Fibroblast of the conjunctiva (primary cell): ENCODE measurements around the gene TPRKB.
"Not testable (repeated sequence)": the region's sequence is repeated elsewhere in the genome, so short reads cannot be mapped to it uniquely, and the experiment has no call there.

Experiments
- DNase-seq: peaks from one replicate; pipeline ENCODE4 v3.0.0-alpha.2; 2010; ENCODE audit warnings: low read depth

TPRKB gene

DNA sequence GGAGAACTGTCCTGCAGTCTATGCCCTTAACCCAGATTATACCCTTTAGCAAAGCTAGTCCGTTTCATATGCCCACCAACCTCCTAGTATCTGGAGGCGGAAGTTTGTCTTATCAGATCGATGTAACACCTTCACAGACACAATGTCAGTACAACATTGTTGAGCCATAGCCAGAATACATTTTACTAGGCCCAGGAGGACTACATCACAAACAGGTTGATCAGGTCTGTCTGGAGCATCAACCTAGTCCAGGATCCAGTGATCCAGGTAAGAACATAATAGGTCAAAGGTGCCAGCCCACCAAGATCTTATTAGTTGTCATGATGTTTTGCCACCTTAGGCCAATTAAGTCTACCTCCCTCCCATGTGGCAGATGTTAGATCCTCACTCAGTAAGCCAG is 2.0 kb upstream of the TPRKB start:
- DNase-seq: no peak

DNA sequence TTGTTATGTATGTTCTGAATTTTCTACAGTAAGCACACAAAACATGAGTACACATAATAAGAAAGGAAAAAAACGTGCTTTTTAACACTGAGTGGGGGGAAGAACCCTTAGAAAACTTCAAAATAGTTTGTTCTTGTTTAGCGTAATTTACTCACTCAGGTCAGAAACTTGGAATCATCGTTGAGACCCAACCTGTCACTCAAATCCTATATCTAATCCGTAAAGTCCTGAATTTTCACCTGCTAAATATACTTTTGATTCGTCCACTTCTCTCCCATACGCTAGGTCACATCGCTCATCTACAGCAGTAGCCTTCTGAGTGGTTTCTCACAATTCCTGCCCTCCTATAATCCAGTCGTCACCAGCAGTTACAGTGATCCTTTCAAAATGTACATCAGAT is 767 bp downstream of the TPRKB start:
- no peak for DNase-seq

DNA sequence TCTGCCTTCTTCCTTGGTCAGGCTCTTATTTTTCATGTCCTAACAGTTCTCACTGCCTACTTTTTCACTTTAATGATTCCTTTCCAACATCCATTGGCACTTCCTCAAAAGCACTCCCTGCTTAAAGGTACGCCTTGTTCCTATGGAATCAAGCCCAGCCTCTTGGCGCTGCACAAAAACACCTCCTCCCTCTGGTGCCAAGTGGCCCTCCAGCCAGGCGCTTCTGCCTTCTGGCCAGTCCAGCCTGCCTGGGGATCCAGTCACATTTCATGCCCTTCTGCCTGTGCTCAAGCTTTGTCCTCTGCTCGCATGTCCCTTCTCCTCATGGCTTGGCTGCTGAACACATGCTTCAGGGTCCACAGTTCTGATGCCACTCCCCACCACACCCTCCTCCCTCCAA is 6.3 kb downstream of the TPRKB start:
- no peak for DNase-seq

DNA sequence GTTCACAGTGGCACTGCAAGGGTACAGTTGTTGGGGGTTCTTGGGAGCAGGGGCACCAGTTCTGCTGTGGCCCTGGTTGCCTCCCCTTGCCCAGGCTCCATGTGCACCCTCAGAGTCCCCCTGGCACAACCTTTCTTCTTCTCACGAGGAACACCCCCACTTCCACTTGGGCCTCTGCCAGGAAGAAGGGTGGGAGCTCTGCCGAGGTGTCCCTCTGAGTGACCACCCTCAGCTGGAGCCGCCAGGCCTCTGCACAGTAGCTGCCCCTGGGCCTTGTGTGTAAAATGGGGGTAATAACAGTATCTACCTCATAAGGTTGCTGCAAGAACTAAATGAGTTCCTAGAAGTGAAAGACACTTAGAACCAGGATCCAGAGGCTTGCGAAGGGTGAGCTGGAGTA is 8.4 kb downstream of the TPRKB start:
- DNase-seq: no peak

DNA sequence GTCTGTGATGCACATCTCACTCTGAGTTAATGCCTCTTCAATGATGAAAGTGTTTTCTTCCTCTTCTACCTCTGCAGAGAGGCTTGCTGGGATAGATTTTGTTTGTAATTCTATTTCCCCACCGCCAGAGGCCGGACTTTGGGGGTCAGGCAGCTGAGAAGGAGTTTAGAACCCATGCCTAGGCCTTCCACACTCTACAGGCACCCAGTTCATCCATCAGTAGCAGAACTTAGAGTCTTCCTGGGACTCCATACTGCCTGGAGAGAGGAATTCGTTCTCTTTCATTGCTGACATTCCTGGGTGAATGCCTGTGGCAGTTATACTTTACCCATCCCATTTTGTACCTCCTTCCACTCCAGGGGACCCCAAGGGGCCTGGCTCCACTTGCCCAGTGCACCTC is 9.1 kb downstream of the TPRKB start:
- DNase-seq: no peak

DNA sequence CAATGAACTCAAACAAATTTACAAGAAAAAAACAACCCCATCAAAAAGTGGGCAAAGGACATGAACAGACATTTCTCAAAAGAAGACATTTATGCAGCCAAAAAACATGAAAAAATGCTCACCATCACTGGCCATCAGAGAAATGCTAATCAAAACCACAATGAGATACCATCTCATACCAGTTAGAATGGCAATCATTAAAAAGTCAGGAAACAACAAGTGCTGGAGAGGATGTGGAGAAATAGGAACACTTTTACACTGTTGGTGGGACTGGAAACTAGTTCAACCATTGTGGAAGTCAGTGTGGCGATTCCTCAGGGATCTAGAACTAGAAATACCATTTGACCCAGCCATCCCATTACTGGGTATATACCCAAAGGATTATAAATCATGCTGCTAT is 10.5 kb downstream of the TPRKB start:
- not testable (repeated sequence) for DNase-seq

DNA sequence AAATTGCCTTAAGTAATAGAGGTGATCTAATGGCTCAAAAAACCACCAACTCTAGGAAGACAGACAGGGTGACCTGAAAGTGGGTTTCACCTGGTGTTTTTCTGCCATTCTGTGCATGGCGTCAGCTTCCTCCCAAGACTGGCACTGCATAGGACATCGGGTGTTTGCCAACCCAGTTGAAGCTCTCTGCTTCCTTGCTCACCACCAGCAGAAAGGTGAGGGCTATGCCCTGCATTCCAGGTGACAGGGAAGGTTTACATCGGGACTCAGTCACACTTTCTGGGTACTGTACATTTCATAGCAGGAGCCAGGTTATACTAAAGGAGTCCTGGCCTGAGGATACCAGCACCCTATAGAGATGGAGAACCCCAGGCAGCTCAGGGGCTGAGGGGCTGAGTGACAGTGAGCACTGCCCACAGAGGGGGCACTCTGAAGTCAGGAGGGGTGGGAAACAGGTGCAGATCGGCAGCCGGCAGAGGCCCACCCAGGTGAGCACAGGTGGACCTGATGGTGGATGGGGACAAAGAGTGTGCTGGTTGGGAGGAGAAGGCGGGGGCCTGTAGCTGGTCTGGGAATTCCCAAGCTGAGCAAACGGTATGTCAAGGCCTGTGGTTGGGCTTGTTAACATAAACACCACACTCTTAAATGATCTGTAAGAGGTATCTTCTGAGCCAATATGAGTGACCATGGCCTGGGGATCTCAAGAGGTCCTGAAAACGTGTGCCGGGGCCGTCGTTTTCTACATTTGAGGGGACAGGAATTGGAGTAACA is 18.1 kb downstream of the TPRKB start:
- DNase-seq: no peak

DNA sequence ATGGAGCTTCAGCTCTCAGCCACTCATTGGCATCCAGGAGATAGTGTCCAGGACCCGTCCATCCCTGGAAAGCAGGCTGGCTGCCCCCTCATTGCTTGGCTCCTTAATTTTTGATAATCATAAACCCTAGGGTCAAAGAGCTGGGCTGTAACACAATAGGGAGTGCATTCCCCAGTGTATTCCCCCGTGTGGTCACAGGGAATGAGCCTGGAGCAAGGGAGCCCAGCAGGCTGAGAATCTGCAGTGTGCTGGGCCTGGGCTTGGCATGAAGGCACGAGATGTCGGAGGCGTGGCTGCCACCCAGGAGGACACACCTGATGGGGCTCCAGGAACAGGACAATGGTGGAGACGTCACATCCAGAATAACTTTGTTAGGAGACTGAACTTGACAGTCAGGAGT is 18.7 kb downstream of the TPRKB start:
- DNase-seq: no peak

DNA sequence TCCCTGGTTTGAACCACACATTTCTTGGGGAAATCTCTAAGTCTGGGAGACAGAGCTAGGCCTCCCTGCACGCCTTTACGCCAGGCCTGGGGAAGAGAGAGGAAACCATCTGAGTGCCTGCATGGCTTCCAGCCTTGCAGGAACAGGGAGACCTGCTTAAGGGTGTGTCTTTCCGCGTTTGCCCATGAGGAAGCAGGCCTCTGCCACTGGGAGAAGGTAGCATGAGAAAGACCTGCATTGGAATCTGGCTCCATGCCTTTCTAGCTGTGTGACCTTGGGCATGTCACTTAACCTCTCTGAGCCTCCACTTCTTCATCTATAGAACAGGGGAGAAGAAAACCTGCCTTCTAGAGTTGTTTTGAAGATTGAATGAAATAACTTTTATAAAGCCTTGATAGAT is 19.4 kb downstream of the TPRKB start:
- not testable (repeated sequence) for DNase-seq

DNA sequence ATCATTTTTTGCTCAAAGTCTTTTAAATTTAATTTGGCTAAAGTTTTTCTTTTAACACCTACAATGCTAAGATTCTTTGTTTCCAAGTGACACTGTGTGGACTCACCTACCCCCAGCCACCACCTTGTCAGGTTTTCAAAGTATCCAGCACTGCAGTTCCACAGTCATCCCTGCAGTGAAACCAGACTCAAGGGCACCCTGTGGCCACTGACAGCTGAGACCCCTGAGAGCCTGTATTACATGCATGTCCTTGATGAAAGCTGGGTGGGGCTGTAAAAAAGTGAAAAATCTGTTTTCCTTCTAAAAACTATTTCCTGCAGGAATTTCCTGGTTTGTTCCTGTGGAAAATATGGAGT is 19.9 kb downstream of the TPRKB start:
- DNase-seq: no peak

DNA sequence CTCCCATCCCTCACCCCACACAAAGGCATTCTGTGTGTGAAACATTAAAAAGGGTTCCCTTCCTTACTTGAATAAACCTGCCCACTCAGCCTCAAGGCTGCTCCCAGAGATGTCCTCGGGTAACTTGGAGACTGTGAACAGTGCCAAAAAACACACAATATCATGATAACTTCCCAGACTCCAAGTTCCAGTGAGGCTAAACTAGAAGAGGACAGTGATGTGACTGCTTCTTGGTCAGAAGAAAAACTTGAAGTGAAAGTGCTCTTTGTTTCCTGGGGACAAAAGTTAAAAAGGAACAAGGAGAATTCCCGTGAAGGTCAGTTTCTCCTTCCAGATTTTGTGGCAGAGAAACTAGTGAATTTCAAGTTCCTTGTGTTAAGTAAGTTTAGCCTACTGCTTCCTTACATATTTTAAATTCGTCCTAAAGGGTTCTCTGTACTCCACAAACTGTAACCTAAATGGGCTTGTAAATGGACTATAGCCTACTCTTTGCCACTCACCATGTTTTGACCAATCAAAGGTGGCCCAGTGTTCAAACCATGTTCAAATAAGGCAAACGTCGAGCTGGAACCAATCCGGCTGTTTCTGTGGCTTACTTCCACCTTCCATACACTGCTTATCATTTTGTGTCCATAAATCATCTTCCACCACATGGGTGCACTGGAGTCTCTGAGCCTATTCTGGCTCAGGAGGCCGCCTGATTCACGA is 20.4 kb downstream of the TPRKB start:
- DNase-seq: no peak

DNA sequence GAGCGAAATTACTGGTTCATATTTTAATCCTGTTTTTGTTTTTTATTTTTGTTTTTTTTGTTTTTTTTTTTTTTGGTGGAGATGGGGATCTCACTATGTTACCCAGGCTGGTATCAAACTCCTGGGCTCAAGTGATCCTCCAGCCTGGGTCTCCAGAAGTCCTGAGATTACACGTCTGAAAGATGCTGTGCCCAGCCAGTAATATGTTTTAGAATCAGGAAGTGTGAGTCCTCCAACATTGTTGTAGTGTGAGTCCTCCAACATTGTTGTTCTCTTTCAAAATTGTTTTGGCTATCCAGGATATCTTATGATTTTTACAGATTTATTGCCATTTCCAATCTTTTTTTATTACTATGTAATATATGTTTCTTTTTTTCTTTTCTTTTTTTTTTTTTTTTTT is 23.1 kb downstream of the TPRKB start:
- DNase-seq: no peak

DNA sequence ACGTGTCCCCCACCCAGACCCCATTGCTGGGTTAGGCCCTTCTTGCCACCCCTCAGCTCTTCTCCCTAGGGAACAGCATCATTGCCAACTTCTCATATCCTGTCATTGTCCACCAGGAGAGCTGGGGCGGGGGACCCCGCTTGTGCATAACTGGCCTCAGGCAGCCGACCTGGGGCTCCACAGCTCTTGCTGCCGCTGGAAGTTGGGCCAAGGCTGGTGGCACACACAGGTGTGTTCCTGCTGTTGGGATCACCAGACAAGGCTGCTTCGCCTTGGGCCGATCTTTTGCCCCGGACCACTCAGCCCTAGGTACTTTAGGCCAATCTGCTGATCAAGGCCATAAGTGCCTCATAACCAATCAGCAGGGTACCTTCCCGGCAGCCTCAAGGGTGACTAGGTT is 28.6 kb downstream of the TPRKB start:
- DNase-seq: no peak

DNA sequence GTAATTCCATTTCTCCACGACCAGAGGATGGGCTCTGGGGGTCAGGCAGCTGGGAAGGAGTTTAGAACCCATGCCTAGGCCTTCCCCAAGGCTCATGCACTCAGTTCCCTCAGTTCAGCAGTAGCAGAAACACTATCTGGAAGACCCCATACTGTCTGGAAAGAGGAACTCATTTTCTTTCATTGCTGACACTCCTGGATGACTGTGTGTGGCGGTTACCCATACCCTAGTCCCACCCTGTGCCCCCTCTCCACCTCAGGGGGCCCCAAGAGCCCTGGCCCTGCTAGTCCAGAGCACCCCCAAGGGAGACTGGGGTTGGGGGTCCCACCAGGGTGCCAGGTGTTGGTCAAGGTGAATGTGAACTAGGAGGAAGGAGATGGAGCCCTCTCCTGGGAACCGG is 29.5 kb downstream of the TPRKB start:
- DNase-seq: no peak

DNA sequence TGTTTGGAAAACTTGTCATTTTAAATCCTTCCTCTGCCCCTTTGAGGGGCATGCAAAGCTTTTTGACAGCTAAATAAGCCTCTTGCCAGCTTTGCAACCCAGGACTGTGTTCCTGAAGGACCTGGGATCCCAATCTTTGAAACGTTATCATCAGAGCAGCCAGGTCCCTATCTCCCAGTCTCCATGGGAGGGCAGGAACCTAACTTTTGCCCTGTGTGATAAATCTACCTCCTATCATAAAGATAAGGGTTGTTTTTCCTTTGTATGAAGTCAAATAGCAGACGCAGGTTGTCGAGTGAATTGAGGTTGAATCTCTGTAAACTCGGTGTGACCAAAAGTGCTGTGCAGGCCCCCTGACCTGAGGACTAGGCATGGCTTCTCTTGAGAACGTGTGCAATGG is 30.1 kb downstream of the TPRKB start:
- DNase-seq: no peak

DNA sequence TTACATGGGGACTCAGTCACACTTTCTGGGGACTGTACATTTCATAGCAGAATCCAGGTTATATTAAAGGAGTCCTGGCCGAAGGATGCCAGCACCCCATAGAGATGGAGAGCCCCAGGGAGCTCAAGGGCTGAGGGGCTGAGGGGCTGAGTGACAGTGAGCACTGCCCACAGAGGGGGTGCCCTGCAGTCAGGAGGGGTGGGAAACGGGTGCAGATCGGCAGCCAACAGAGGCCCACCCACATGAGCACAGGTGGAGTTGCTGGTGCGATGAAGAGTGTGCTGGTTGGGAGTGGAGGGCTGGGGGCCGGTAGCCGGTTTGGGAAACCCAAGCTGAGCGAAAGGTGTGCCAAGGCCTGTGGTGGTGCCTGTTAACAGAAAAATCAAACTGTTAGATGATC is 32.1 kb downstream of the TPRKB start:
- DNase-seq: no peak

DNA sequence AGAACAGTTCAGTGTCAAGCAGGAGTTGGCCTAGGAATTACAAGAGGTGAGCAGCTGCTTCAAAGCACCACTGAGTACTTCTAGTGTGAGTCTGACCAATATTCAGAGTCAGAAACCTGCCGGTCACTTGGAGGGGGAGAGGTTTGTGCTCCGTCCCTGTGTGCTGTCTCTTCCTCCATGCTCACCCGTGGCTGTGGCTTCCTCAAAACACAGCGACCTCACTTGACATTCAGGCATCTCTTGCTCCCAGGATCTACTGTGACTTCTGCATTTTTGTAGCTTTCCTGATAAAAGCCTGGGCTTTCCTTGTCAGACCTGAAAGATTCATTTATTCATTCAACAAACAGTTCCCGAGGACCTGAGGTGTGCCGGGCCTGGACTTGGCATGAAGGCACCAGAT is 32.9 kb downstream of the TPRKB start:
- DNase-seq: no peak

DNA sequence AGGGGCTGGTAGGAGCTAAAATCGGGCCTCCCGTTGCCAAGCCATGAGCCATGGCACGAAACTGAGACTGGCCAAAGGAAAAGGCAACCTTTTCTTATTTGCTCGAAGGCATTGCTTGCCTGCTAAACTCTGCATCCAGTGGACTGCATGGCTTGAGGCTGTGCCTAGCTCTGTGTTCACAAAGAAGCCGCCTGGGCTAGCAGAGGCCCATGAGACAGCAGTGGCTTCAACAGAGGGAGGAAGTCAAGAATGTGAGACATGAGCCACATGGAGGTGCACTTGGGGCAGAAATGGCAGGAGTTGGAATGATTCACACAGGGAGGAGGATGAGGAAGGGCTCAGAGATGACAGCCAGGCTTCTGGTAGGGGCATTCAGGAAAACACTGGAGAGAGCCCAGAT is 33.5 kb downstream of the TPRKB start:
- DNase-seq: no peak

DNA sequence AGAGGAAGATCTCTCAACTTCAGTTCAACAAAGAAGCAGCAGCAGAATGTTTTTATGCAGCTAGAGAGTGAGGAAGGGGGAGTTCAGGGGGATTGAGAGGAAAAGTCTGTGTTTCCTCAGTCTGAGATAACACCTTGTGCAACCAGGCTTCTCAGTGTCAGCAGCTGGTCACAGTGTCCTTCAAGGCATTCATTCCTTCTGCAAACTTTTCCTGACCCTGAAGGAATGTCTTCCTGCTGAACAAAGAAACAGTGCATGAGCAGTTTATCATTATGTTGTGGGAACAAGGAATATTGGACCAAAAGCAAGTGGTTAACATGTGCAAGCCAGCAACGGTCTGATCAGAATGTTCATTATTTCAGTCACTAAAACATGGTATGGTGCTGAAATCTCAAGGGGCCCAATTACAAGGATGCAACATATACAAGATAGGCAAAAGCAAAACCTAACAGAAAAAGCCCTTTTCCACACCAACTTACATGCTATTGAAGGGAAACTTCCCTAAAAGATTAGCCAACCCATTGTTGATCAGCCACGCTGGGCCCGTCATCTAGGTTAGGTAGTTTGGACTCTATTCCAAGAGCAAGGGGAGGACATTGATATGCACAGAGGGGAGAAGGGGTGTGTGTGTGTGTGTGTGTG is 34.2 kb downstream of the TPRKB start:
- DNase-seq: not testable (repeated sequence)

DNA sequence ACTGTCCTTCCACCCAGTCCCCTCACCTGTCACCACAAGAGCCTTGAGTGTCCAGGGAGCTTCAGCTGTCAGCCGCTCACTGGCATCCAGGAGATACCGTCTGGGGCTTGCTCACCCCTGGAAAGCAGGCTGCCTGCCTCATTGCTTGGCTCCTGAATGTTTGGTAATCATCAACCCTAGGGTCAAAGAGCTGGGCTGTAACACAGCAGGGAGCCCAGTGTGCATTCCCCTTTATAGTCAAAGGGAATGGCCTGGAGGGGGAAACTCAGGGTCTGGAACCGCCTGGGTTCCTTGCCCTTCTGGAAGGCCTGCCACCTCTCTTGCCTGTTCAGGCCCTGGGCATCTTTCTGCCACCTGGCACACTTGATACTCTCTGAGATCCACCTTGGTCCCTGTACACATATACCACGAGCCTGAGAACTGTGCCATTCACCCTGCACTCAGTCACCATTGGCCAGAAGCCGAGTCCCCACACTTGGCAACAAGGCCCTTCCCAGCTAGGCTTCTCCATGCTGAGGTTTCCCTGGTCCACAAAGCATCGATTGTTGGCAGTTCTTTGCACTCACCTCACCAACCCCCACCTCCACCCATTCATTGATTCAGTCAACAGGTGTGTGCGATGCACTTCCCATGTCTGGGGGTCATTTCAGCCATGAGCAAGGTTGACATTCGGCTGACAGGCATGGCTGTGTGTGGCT is 35.0 kb downstream of the TPRKB start:
- DNase-seq: no peak

DNA sequence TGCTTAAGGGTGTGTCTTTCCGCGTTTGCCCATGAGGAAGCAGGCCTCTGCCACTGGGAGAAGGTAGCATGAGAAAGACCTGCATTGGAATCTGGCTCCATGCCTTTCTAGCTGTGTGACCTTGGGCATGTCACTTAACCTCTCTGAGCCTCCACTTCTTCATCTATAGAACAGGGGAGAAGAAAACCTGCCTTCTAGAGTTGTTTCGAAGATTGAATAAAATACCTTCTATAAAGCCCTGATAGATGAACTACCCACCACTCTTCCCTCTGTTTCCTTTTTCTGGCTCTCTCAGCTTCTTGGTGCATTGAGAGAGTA is 35.7 kb downstream of the TPRKB start:
- not testable (repeated sequence) for DNase-seq

DNA sequence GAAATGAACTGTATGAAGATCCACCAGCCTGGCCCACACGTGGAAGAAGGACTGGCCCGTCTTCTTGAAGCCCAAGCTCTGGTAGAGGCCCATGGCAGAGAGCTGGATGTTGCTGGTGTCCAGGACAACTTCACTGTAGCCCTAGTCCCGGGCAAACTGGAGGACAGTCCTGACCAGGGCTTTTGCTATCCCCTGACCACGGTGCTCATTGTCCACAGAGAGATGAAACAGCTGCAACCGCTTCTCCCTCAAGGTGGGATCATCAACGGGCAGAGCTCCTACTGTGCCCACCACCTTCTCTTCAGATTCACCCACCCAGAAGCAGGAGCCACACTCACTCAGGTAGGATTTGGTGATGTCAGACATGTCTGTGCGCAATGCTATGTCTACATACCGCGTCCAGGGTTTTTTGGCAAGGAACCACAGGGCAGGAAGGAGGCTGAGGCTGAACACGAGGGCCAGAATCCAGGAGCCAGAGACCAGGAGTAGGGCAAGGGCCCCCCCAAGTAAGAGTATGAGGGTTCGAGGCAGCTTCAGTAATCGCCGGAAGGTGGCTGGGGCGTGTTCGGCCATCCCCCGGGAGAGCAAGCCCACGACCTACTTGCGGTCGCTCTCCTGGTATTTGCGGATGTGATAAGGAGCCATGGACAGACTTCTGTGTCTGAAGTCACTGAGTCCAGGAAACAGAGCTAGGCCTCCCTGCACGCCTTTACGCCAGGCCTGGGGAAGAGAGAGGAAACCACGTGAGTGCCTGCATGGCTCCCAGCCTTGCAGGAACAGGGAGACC is 36.3 kb downstream of the TPRKB start:
- no peak for DNase-seq
